ENCODE results near the gene ZNF408.

Gene ZNF408

DNA sequence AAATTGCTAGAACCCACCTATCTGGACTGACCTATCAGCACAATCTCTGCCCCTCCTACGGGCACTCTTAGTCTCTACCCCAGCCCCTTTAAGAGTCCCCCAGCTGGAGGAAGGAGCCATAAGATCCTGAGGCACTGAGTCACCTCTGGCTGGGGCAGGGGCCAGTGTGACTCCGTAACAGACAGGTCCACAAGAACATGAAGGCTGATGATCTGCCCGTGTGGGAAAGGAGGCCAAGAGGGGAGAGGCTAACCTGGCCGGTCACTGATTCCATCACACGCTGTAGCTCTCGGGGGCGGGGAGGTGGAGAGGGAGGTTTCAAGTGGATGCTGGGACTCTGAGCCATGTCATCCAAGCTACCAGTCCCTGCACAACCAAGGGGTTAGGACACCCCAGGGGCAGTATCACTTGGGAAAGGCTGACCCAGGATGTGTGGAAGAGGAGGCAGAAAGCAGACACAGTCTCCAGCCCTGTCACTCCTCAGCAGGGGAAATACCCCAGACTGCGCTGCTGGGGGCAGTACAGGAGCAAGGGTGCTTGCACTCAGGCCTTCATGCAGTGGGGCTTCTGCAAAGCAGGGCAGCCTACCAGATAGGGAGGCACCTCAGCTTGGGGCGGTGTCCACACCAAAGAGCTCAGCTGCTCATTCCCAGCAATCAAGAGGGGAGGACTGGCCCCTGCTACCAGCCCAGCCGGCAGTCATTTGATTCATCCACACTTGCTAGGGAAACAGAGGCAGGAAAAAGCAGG lies 22.7 kb upstream of the ZNF408 start:
- no peak for TF ChIP-seq Cebpa-rat (IDR thresholded peaks at IDR 0.05)
- Histone ChIP-seq H3K36me3 (peaks cover 55 to 81% (median 60%) of the 10 kb centered on the region in 11 experiments), H3K4me3 (no peak overlapping the region; a peak in 2 of 20 replicates), H3K27me3 (no peaks in the 10 kb centered on the region; a peak in 1 of 22 replicates), H3K27ac (peak overlapping the region in 10 of 11 experiments; percentile 96 to 100 (median 99); a peak in 19 of 22 replicates), H3K9me3 (replicated peaks in 1 of 11) (no peaks in the 10 kb centered on the region), H3K4me1 (peaks cover 54 to 67% (median 62%) of the 10 kb centered on the region in 10 experiments), H3K9ac (peak overlapping the region in 10 of 11 experiments; percentile 0 to 95 (median 69); a peak in 15 of 22 replicates), H3K4me2 (peak overlapping the region; percentile 14 to 98 (median 91); a peak in 21 of 22 replicates), H4K20me1 (no peaks in the 10 kb centered on the region)

DNA sequence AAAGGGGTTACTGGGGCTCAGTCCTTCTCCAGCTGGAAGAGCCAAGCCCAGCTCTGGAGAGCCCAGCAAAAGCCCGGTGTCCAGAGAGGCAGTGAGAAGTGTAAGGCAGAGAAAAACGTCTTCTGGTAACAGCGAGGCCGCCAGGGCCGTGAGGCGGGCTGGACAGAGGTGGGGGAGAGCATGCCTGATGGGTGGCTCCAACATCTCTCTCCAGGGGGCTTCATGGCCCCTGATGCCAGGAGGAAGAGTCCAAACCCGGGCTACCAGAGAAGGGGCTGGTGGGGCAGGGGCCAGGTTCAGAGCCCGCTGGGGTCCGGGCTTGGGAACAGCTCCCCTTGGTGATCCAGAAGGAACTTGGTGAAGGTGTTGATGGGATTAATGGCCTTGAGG lies 22.1 kb upstream of the ZNF408 start:
- H4K20me1 ChIP-seq, result no peaks in the 10 kb centered on the region
- no peaks in the 10 kb centered on the region for H3K9me3 ChIP-seq (replicated peaks in 1 of 11)
- H3K4me2 ChIP-seq, result peak overlapping the region in 9 of 11 experiments; percentile 14 to 98 (median 91); a peak in 15 of 22 replicates
- no peaks in the 10 kb centered on the region; a peak in 1 of 22 replicates for H3K27me3 ChIP-seq
- H3K27ac ChIP-seq, result peak overlapping the region in 10 of 11 experiments; percentile 96 to 100 (median 99); a peak in 17 of 22 replicates
- H3K36me3 ChIP-seq, result peaks cover 53 to 80% (median 58%) of the 10 kb centered on the region in 11 experiments
- peak overlapping the region in 9 of 11 experiments; percentile 27 to 95 (median 90); a peak in 15 of 22 replicates for H3K9ac ChIP-seq
- H3K4me3 ChIP-seq, result no peak overlapping the region; a peak in 1 of 20 replicates
- peaks cover 48 to 61% (median 57%) of the 10 kb centered on the region in 10 experiments for H3K4me1 ChIP-seq
- no peak for TF ChIP-seq Cebpa-rat (IDR thresholded peaks at IDR 0.05)

DNA sequence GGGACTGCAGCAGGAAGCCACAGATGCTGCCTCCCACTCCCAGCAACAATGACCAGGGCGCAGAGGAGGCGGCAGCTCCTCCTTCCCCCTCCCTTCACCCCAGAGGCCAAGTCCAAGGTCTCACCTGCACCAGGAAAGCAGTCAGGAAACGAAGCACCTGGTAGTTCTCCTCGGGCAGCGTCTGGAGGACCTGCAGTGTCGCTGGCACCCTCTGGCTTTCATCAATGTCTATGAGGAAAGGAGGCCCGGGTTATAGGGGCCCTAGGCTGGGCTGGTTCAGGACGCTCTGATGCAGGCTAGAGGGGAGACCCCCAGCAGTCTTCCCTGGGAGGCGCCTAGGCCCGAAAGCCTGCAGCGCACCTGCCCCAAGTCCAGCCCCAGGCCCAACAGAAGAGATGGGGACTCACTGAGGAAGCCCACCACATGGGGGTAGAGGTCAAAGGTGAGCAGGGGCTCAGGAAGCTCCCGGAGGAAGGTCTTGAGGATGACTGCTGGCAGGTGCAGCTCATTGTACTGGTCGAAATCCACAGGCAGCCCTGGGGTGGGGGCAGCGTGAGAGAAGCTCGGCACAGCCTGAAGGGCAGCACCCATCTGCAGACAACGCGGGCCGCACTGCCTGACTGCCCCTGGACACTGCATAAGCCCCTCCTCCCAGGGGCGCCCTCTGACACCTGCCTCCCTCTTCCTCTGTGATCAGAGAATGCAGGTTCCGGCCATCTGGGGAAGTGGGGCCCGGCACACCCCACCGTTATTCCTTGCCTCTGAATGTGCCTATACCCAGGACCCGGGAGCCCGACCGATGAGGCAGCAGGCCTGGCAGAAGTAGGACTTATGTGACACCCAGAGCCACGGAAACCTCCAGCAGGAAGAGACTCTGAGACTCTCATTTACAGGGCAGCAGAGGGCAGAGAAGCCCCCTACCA lies 21.3 kb upstream of the ZNF408 start:
- H3K36me3 ChIP-seq, result peaks cover 50 to 83% (median 62%) of the 10 kb centered on the region in 11 experiments
- H3K4me1 ChIP-seq, result peaks cover 45 to 61% (median 53%) of the 10 kb centered on the region in 10 experiments
- TF ChIP-seq Cebpa-rat (IDR thresholded peaks at IDR 0.05), result no peak
- no peak overlapping the region for H3K4me3 ChIP-seq
- peak overlapping the region in 3 of 11 experiments; percentile 95 to 98 (median 97); a peak in 3 of 22 replicates for H3K4me2 ChIP-seq
- no peaks in the 10 kb centered on the region for H3K9me3 ChIP-seq (replicated peaks in 1 of 11)
- peak overlapping the region in 4 of 11 experiments; percentile 14 to 95 (median 94); a peak in 4 of 22 replicates for H3K9ac ChIP-seq
- no peaks in the 10 kb centered on the region for H4K20me1 ChIP-seq
- no peaks in the 10 kb centered on the region for H3K27me3 ChIP-seq
- peak overlapping the region in 8 of 11 experiments; percentile 97 to 100 (median 100); a peak in 16 of 22 replicates for H3K27ac ChIP-seq

DNA sequence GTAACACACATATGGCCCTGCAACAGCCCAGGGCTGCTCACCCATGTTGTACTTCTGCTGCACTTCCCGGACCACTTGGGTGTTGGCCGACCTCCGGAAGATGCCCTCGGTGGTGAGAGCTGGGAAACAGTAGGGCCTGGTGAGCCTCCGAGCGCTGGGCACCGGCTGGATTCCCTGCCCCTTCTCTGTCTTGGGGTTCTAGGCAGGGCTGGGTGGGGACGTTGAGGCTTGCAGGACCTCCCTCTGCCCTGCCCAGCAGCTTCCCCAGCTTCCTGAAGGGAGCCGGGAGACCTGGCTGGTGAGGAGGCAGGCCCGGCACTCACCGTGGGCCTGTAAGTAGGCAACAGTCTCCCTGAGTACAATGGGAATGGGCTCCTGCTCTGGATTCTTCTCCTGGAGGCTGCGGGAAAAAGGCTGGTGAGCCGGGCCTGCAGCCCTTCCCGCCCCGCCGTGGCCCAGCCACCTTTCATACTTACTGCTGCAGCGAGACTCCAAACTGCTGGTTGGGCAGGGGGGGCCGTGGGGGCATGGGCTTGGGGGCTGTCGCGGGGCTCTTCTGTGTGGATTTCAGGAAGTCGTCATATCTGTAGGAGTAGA lies 20.6 kb upstream of the ZNF408 start:
- H3K9me3 ChIP-seq (replicated peaks in 1 of 11), result no peaks in the 10 kb centered on the region
- peaks cover 55 to 88% (median 68%) of the 10 kb centered on the region in 11 experiments for H3K36me3 ChIP-seq
- 0 out of 22 replicates have a peak overlapping the region, but pooled peaks of 2 of the 11 experiments have one; percentile 14 to 18 for H3K9ac ChIP-seq
- no peaks in the 10 kb centered on the region for H4K20me1 ChIP-seq
- TF ChIP-seq Cebpa-rat (IDR thresholded peaks at IDR 0.05), result no peak
- peak overlapping the region in 6 of 11 experiments; percentile 31 to 100 (median 98); a peak in 8 of 22 replicates for H3K27ac ChIP-seq
- no peak overlapping the region for H3K4me2 ChIP-seq
- peaks cover 41 to 61% (median 53%) of the 10 kb centered on the region in 10 experiments for H3K4me1 ChIP-seq
- H3K4me3 ChIP-seq, result no peak overlapping the region
- H3K27me3 ChIP-seq, result no peaks in the 10 kb centered on the region

DNA sequence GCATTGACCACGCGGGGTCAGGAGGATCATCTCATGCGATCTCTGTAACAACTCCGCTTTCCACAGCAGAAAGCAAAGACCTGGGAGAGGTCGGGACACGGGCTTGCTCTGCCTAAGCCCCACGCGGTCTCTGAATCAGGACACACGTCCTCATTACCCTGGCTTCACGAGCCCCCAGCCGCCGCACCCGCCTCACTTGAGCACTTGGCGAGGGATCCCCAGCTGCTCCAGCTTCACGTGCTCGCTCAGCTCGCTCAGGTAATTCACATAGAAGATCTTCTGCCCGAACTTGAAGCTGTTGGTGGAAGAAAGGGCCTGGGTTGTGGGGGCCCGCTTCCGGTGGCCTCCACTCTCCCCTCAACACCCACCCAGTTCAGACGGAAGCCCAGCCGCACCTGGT lies 20.0 kb upstream of the ZNF408 start:
- peaks cover 35 to 61% (median 52%) of the 10 kb centered on the region in 10 experiments for H3K4me1 ChIP-seq
- no peak overlapping the region for H3K4me2 ChIP-seq
- H3K9ac ChIP-seq, result peak overlapping the region in 1 of 11 experiments; percentile 26; a peak in 1 of 22 replicates
- peaks cover 55 to 91% (median 74%) of the 10 kb centered on the region in 11 experiments for H3K36me3 ChIP-seq
- peak overlapping the region in 2 of 11 experiments; percentile 29 to 40; a peak in 6 of 22 replicates for H3K27ac ChIP-seq
- no peaks in the 10 kb centered on the region for H3K9me3 ChIP-seq (replicated peaks in 1 of 11)
- H3K4me3 ChIP-seq, result no peak overlapping the region
- TF ChIP-seq Cebpa-rat (IDR thresholded peaks at IDR 0.05), result no peak
- no peaks in the 10 kb centered on the region for H3K27me3 ChIP-seq
- no peaks in the 10 kb centered on the region for H4K20me1 ChIP-seq

DNA sequence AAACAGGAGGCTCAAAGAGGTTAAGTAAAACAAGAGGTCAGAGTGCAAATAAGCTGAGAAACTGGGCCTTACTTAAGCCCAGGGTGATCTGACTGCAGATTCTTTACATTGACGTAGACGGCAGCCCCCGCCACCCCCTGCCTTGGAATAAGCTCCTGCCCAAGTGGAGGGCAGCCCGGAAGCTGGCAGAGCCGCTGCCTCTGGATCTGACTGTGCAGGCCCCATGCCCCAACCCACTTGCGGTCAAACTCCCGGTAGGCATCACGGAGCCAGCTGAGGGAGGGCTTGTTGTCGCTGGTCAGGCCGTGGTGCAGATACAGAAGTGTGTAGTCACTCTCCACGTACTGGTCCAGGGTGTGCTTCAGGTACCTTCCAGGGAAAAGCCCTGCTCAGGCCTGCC lies 19.0 kb upstream of the ZNF408 start:
- Histone ChIP-seq H3K36me3 (peaks cover 65 to 94% (median 81%) of the 10 kb centered on the region in 11 experiments), H3K4me2 (no peak overlapping the region), H3K9ac (0 out of 22 replicates have a peak overlapping the region, but pooled peaks of 1 of the 11 experiments have one; percentile 10), H3K4me1 (peaks cover 29 to 60% (median 48%) of the 10 kb centered on the region in 10 experiments), H3K9me3 (replicated peaks in 1 of 11) (no peaks in the 10 kb centered on the region), H3K27me3 (no peaks in the 10 kb centered on the region), H3K4me3 (no peak overlapping the region), H4K20me1 (no peaks in the 10 kb centered on the region), H3K27ac (peak overlapping the region in 4 of 11 experiments; percentile 8 to 45 (median 26); a peak in 5 of 22 replicates)
- no peak for TF ChIP-seq Cebpa-rat (IDR thresholded peaks at IDR 0.05)

DNA sequence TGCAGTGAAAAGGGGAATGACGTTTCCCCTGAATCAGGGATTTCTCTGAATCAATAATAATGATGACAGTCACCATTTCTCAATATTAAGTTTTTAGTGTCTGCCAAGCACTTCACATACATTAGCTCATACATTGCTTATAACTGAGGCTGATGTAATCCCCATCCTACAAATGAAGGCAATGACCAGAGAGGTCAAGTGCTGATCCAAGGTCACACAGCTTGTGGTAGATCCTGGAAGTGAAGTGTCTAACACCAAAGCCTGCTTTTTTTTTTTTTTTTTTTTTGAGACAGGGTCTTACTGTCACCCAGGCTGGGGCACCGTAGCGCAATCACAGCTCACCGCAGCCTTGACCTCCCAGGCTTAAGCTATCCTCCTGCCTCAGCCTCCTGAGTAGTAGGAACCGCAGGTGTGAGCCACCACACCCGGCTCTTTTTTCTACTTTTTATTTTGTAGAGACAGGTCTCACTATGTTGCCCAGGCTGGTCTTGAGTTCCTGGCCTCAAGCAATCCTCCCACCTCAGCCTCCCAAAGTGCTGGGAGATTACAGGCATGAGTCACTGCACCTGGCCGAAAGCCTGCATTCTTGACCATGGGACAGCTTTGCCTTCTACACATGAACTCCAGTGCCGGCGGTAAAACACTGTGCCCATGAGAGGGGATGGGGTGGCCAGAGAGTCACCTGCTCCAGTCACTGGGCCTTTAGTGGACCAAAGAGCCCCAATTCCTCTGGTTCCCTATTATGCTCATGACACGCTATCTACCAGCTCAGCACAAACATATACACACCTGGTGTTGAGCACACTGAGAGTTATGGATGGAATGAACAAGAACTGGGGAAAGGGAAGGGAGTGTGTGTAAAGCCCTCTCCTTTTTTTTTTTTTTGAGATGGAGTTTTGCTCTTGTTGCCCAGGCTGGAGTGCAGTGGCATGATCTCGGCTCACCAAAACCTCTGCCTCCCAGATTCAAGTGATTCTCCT lies 17.8 kb upstream of the ZNF408 start:
- Histone ChIP-seq H3K27ac (peak overlapping the region in 5 of 11 experiments; percentile 1 to 52 (median 23); a peak in 3 of 22 replicates), H3K9me3 (replicated peaks in 1 of 11) (no peaks in the 10 kb centered on the region), H3K36me3 (peaks cover 77 to 100% (median 90%) of the 10 kb centered on the region in 11 experiments), H3K4me3 (no peak overlapping the region), H3K9ac (no peak overlapping the region), H4K20me1 (no peaks in the 10 kb centered on the region), H3K27me3 (no peaks in the 10 kb centered on the region), H3K4me1 (peaks cover 29 to 60% (median 47%) of the 10 kb centered on the region in 10 experiments), H3K4me2 (no peak overlapping the region)
- TF ChIP-seq Cebpa-rat (IDR thresholded peaks at IDR 0.05), result no peak

All from BLaER1 treated with 17β-estradiol and CSF1 and Interleukin-3, amounts not matched to agents 10 nM and 100 nM (cell line).